K562 (cell line): ENCODE measurements around the gene DDR1. TPM values are rescaled to one million over a fixed set of nuclear protein-coding genes. Genes with fewer than 3 reads are reported as not detected.

Source experiments
- ATF1 ChIP-seq, 2 experiments: fragments of 450-650 bp in 1 of 2; IDR thresholded peaks; 2 replicates each; pipeline ENCODE4 v1.6.1; 2016; ENCODE audit warnings: missing compliant biosample characterization in 1 of 2, missing genetic modification characterization in 1 of 2
- BMI1 ChIP-seq: fragments of 150-350 bp; IDR thresholded peaks from 2 replicates; pipeline ENCODE4 v1.6.1; 2014; ENCODE audit warnings: low read length
- BRD4 ChIP-seq: fragments of 200-600 bp; sonication (generic); IDR thresholded peaks from 2 replicates; pipeline ENCODE4 v1.6.1; 2017; ENCODE audit warnings: inconsistent platforms
- CBFA2T2 ChIP-seq: fragments of 450-650 bp; conservative IDR thresholded peaks from 2 replicates; pipeline ENCODE4 v1.6.1; 2017; ENCODE audit warnings: mild to moderate bottlenecking
- CC2D1A ChIP-seq: fragments of 450-650 bp; IDR thresholded peaks from 2 replicates; pipeline ENCODE4 v1.6.1; 2017; ENCODE audit warnings: mild to moderate bottlenecking
- ESRRB ChIP-seq: fragments of 250-450 bp; sonication (Bioruptor Pico); IDR thresholded peaks from 2 replicates; pipeline ENCODE4 v1.5.0; 2020; ENCODE audit warnings: mild to moderate bottlenecking, moderate library complexity, borderline replicate concordance
- ILK ChIP-seq: fragments of 450-650 bp; IDR thresholded peaks from 2 replicates; pipeline ENCODE4 v1.6.1; 2016; ENCODE audit warnings: missing genetic modification characterization, low read depth, mild to moderate bottlenecking, missing compliant biosample characterization, moderate library complexity, borderline replicate concordance
- NCOA1 ChIP-seq: fragments of 450-650 bp; IDR thresholded peaks from 2 replicates; pipeline ENCODE4 v1.6.1; 2016; ENCODE audit warnings: low read depth
- NR3C1 ChIP-seq: sonication (generic); formaldehyde crosslinking; IDR thresholded peaks from 2 replicates; pipeline ENCODE4 v1.8.1; 2022; ENCODE audit warnings: missing genetic modification reagents
- NRF1 ChIP-seq, 2 experiments: fragments of 450-650 bp; IDR thresholded peaks in 1 of 2; conservative IDR thresholded peaks in 1 of 2; 2 replicates each; pipeline ENCODE4 v1.6.1; 2014; ENCODE audit warnings: mild to moderate bottlenecking in 2 of 2
- POLR3G ChIP-seq: IDR thresholded peaks from 2 replicates; pipeline ENCODE4 v1.6.1; 2011; ENCODE audit not compliant: insufficient read length, insufficient replicate concordance; ENCODE audit errors: extremely low read depth
- PPARD ChIP-seq: fragments of 250-450 bp; sonication (Bioruptor Pico); IDR thresholded peaks from 2 replicates; pipeline ENCODE4 v1.8.0; 2022; ENCODE audit warnings: inconsistent platforms, mild to moderate bottlenecking, moderate library complexity
- PYGO2 ChIP-seq: fragments of 450-650 bp; IDR thresholded peaks from 2 replicates; pipeline ENCODE4 v1.6.1; 2016; ENCODE audit warnings: mild to moderate bottlenecking, missing genetic modification characterization, moderate library complexity, missing compliant biosample characterization
- RUNX1 ChIP-seq: sonication (generic); IDR thresholded peaks from 2 replicates; pipeline ENCODE4 v1.6.1; 2016; ENCODE audit warnings: antibody characterized with exemption, low read depth
- SMAD3 ChIP-seq: fragments of 450-650 bp; formaldehyde crosslinking; conservative IDR thresholded peaks from 2 replicates; pipeline ENCODE4 v1.4.0; 2020; ENCODE audit warnings: mild to moderate bottlenecking
- TAL1 ChIP-seq: fragments of 450-650 bp; IDR thresholded peaks from 2 replicates; pipeline ENCODE4 v1.6.1; 2016; ENCODE audit warnings: mild to moderate bottlenecking
- TEAD4 ChIP-seq, 2 experiments: sonication (generic) in 1 of 2; formaldehyde crosslinking in 1 of 2; IDR thresholded peaks; 2 replicates each; pipeline versions ENCODE4 v1.6.1 to v1.8.0; 2012 to 2022; ENCODE audit warnings: borderline replicate concordance in 1 of 2, inconsistent platforms in 1 of 2, low read length in 1 of 2, mild to moderate bottlenecking in 1 of 2, missing genetic modification reagents in 1 of 2
- U2AF1 ChIP-seq: fragments of 200-400 bp; formaldehyde crosslinking; optimal IDR thresholded peaks from 2 replicates; pipeline ENCODE3; 2017; ENCODE audit warnings: mild to moderate bottlenecking, low read depth, low read length, moderate library complexity
- ZNF134 ChIP-seq: fragments of 250-450 bp; sonication (Bioruptor Pico); conservative IDR thresholded peaks from 2 replicates; pipeline ENCODE4 v1.4.0; 2020
- ZNF175 ChIP-seq: fragments of 200-800 bp; sonication (Bioruptor generic); IDR thresholded peaks from 2 replicates; pipeline ENCODE4 v1.6.1; 2016; ENCODE audit warnings: low read depth, mild to moderate bottlenecking, missing genetic modification characterization, missing compliant biosample characterization
- ZNF239 ChIP-seq: fragments of 250-450 bp; sonication (Bioruptor Pico); IDR thresholded peaks from 2 replicates; pipeline ENCODE4 v1.4.0; 2020; ENCODE audit warnings: mild to moderate bottlenecking
- polyA plus RNA-seq, 8 experiments: library from polyadenylated mRNA; depleted of rRNA in 4 of 8; stranded (reverse) in 5 of 8; unstranded in 3 of 8; fragments of >200 nt; fragmentation: Nextera tagmentation in 2 of 8; fragmentation: Illumina TruSeq in 1 of 8; extraction: Ambion mirVana in 2 of 8; extraction: Trizol in 1 of 8; gene quantifications; 2 replicates each; pipeline versions ENCODE4 v1.2.1 to v1.2.3, GENCODE V29; 2011 to 2014; ENCODE audit warnings: inconsistent platforms in 1 of 8, missing spikeins in 1 of 8
- total RNA-seq, 7 experiments: library from RNA; depleted of rRNA in 6 of 7; stranded (reverse); fragments of >200 nt in 6 of 7; fragmentation: Illumina TruSeq in 2 of 7; extraction: Trizol in 2 of 7; gene quantifications; 2 replicates each; pipeline versions ENCODE4 v1.2.1 to v1.2.3, GENCODE V29; 2011 to 2021; ENCODE audit warnings: low replicate concordance in 1 of 7
- TF ChIP-seq, protein P1 (sequence below), 2 experiments: fragments of 450-650 bp; IDR thresholded peaks; 2 replicates each; pipeline ENCODE4 v1.6.1; 2016
- TF ChIP-seq, protein P2 (sequence below): fragments of 450-650 bp; conservative IDR thresholded peaks from 2 replicates; pipeline ENCODE4 v1.6.1; 2016; ENCODE audit warnings: missing genetic modification characterization, low read depth, mild to moderate bottlenecking, control low read depth, missing compliant biosample characterization
- TF ChIP-seq, protein P3 (sequence below): fragments of 250-450 bp; sonication (Bioruptor Pico); IDR thresholded peaks from 2 replicates; pipeline ENCODE4 v1.9.0; 2021; ENCODE audit warnings: mild to moderate bottlenecking
- TF ChIP-seq, protein P4 (sequence below): fragments of 250-450 bp; sonication (Bioruptor Pico); IDR thresholded peaks from 2 replicates; pipeline ENCODE4 v1.4.0; 2020; ENCODE audit warnings: mild to moderate bottlenecking, moderate library complexity

The DDR1 gene
- total and polyA plus RNA-seq, 9 of the 15 experiments (the other 6 are each of a cell fraction or from before 2014, with no cell fraction given) = 1.4 to 44.6 (median 12.2) TPM

DNA sequence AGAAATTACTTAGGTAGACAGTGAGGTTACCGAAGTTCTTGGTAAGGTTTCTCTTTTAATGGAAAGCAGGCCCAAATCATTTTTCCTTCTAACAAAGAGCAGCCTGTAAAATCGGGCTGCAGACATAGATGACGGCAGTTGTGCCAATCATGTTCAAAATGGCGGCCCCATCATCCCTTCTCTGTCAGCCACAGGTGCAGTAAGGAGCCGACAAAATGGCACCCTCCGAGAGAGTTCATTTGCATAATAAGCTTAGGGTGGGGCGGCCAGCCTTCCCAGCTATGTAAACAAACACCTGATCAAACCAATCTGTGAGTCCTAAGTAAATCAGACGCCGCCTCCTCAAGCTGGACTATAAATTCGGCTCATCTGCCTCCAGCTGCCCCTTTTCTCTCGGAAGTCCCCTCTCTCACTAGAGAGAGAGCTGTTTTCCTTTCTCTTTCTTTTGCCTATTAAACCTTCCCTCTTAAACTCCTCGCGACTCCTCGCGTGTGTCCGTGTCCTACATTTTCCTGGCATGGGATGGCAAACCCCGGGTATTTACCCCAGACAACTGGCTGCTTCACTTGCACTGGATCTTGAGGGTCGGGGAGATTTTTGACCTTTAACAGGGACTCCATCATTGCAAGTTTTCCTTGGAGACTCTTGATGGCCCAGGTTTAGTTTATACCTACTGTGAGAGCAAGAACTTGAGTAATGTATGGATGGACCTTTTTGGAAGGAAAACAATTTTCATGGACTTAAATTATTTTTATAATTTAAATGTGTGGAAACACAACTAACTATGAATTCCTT lies 8.9 kb upstream of the DDR1 start (continued):
- TF ChIP-seq BMI1 = no peak
- no peak for TF ChIP-seq TAL1
- no peak for TF ChIP-seq SMAD3 (CRISPR knock-in tag)
- peak; percentile 74 for TF ChIP-seq ZNF175
- TF ChIP-seq, protein P1, sequence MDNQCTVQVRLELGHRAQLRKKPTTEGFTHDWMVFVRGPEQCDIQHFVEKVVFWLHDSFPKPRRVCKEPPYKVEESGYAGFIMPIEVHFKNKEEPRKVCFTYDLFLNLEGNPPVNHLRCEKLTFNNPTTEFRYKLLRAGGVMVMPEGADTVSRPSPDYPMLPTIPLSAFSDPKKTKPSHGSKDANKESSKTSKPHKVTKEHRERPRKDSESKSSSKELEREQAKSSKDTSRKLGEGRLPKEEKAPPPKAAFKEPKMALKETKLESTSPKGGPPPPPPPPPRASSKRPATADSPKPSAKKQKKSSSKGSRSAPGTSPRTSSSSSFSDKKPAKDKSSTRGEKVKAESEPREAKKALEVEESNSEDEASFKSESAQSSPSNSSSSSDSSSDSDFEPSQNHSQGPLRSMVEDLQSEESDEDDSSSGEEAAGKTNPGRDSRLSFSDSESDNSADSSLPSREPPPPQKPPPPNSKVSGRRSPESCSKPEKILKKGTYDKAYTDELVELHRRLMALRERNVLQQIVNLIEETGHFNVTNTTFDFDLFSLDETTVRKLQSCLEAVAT (IDR thresholded peaks at IDR 0.05) = peak; percentile 94 to 96
- TF ChIP-seq CBFA2T2 = no peak
- no peak for TF ChIP-seq ILK (tag)
- TF ChIP-seq, protein P2, sequence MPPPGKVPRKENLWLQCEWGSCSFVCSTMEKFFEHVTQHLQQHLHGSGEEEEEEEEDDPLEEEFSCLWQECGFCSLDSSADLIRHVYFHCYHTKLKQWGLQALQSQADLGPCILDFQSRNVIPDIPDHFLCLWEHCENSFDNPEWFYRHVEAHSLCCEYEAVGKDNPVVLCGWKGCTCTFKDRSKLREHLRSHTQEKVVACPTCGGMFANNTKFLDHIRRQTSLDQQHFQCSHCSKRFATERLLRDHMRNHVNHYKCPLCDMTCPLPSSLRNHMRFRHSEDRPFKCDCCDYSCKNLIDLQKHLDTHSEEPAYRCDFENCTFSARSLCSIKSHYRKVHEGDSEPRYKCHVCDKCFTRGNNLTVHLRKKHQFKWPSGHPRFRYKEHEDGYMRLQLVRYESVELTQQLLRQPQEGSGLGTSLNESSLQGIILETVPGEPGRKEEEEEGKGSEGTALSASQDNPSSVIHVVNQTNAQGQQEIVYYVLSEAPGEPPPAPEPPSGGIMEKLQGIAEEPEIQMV (tag) = no peak
- no peak for TF ChIP-seq PPARD (CRISPR knock-in tag)
- no peak for TF ChIP-seq ATF1 (CRISPR knock-in tag; IDR thresholded peaks at IDR 0.05)
- TF ChIP-seq ATF1 (tag; IDR thresholded peaks at IDR 0.05) = 0 out of 2 replicates have a peak, but pooled peaks have one; percentile 46
- TF ChIP-seq NCOA1 = no peak
- TF ChIP-seq BRD4 = peak; percentile 71; the same call in 1 of the 2 replicates
- TF ChIP-seq NRF1 (conservative IDR thresholded peaks at IDR 0.05 in 1 of 2, IDR thresholded peaks at IDR 0.05 in 1 of 2) = no peak; a peak in 1 of 4 replicates
- no peak for TF ChIP-seq U2AF1
- TF ChIP-seq RUNX1 = no peak
- TF ChIP-seq, protein P3, sequence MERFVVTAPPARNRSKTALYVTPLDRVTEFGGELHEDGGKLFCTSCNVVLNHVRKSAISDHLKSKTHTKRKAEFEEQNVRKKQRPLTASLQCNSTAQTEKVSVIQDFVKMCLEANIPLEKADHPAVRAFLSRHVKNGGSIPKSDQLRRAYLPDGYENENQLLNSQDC = no peak
- peak; percentile 81 for TF ChIP-seq TEAD4 (IDR thresholded peaks at IDR 0.05; ENCODE audit: low read length)
- no peak for TF ChIP-seq TEAD4 (CRISPR knock-in tag; IDR thresholded peaks at IDR 0.05; ENCODE audit: borderline replicate concordance)
- no peak for TF ChIP-seq PYGO2 (tag)
- no peak for TF ChIP-seq ESRRB (CRISPR knock-in tag)
- TF ChIP-seq, protein P4, sequence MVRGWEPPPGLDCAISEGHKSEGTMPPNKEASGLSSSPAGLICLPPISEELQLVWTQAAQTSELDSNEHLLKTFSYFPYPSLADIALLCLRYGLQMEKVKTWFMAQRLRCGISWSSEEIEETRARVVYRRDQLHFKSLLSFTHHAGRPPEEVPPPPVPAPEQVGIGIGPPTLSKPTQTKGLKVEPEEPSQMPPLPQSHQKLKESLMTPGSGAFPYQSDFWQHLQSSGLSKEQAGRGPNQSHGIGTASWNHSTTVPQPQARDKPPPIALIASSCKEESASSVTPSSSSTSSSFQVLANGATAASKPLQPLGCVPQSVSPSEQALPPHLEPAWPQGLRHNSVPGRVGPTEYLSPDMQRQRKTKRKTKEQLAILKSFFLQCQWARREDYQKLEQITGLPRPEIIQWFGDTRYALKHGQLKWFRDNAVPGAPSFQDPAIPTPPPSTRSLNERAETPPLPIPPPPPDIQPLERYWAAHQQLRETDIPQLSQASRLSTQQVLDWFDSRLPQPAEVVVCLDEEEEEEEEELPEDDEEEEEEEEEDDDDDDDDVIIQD (CRISPR knock-in tag) = 0 out of 2 replicates have a peak, but pooled peaks have one; percentile 33
- 0 out of 2 replicates have a peak, but pooled peaks have one; percentile 14 for TF ChIP-seq ZNF239 (CRISPR knock-in tag)
- TF ChIP-seq CC2D1A = no peak
- no peak for TF ChIP-seq NR3C1 (CRISPR knock-in tag)
- TF ChIP-seq ZNF134 (CRISPR knock-in tag) = no peak
- no peak for TF ChIP-seq POLR3G
